SKM-1 (cell line): Measurements from ENCODE around the gene PIGO.
A peak's percentile ranks its signal among the peaks of the same experiment; 100 is the strongest.

Source experiments
- DNase-seq: peaks from one replicate; lab custom pipeline; 2025; ENCODE audit not compliant: unreplicated experiment; lab: John Stamatoyannopoulos, UW

The PIGO gene

GRCh38 chr9:35107297-35108290, 11.2 kb upstream of the PIGO start:
- no peak for DNase-seq

GRCh38 chr9:35106343-35106730, 9.9 kb upstream of the PIGO start:
- DNase-seq: no peak

GRCh38 chr9:35105571-35106342, 9.4 kb upstream of the PIGO start:
- DNase-seq: no peak

GRCh38 chr9:35105126-35105525, 8.7 kb upstream of the PIGO start:
- no peak for DNase-seq

- no peak for DNase-seq
These were observed 8.2 kb upstream of the PIGO start for GRCh38 chr9:35104586-35104985.

- DNase-seq: no peak
These were observed 7.3 kb upstream of the PIGO start for GRCh38 chr9:35103660-35104191.

- peak; percentile 94 for DNase-seq
These were observed 6.6 kb upstream of the PIGO start, which contains the start of gene STOML2 for GRCh38 chr9:35102769-35103659. STOML2 (minus strand) TSS chr9:35103131; CDS start chr9:35103094, 37 bp downstream.

GRCh38 chr9:35102465-35102768, 6.0 kb upstream of the PIGO start:
- no peak for DNase-seq

GRCh38 chr9:35097573-35097972, 1.2 kb upstream of the PIGO start:
- DNase-seq: no peak

- DNase-seq: no peak
These were observed 4.9 kb downstream of the PIGO start for GRCh38 chr9:35091536-35091935.

GRCh38 chr9:35089434-35089833, 7.0 kb downstream of the PIGO start:
- DNase-seq: no peak

- no peak for DNase-seq
These were observed 11.3 kb downstream of the PIGO start for GRCh38 chr9:35085078-35085477.

GRCh38 chr9:35079426-35080341, 16.7 kb downstream of the PIGO start, which contains the start of gene FANCG:
FANCG (minus strand) TSS chr9:35079942; CDS start chr9:35079524, 418 bp downstream.
- peak; percentile 85 for DNase-seq

GRCh38 chr9:35079041-35079425, 17.4 kb downstream of the PIGO start:
- no peak for DNase-seq

- DNase-seq: no peak
These were observed 18.3 kb downstream of the PIGO start for GRCh38 chr9:35078066-35078465.

- DNase-seq: no peak
These were observed 19.5 kb downstream of the PIGO start for GRCh38 chr9:35076848-35077247.

- no peak for DNase-seq
These were observed 21.0 kb downstream of the PIGO start for GRCh38 chr9:35075358-35075757.

GRCh38 chr9:35074791-35075190, 21.6 kb downstream of the PIGO start:
- no peak for DNase-seq

- DNase-seq: no peak
These were observed 22.2 kb downstream of the PIGO start for GRCh38 chr9:35074141-35074540.

GRCh38 chr9:35073279-35073612, 23.1 kb downstream of the PIGO start:
- DNase-seq: no peak
